PC-3 (cell line): ENCODE measurements around the gene ANKRD11. TPM values are rescaled to one million over a fixed set of nuclear protein-coding genes. Genes with fewer than 3 reads are reported as not detected.
A peak's percentile ranks its signal among the peaks of the same experiment; 100 is the strongest.
"Not testable (repeated sequence)": the region's sequence is repeated elsewhere in the genome, so short reads cannot be mapped to it uniquely, and the experiment has no call there.

ENCODE experiments used
- ATAC-seq: fragments of 200-7000 bp; cut with Tn5 transposase; 2 replicates; pipeline ENCODE4 v1.9.1; 2020; ENCODE audit warnings: mild to moderate bottlenecking, moderate library complexity
- BruUV-seq: library from RNA; stranded (reverse); fragments of 400-500 nt; replicated peaks from 2 replicates; lab custom pipeline; 2021; lab: Mats Ljungman, UMichigan
- CTCF ChIA-PET: fragments of 300-600 bp; sonication (Branson Sonifier 250); formaldehyde crosslinking; loops from one replicate; lab custom pipeline; 2022; ENCODE audit warnings: antibody characterized with exemption; lab: Charles Lee
- POLR2A ChIA-PET: fragments of 300-600 bp; sonication (Branson Sonifier 250); formaldehyde crosslinking; loops from one replicate; lab custom pipeline; 2022; ENCODE audit warnings: antibody characterized with exemption; ENCODE audit not compliant: unreplicated experiment; lab: Charles Lee
- DNase-seq: peaks from one replicate; pipeline ENCODE4 v3.0.0-alpha.2; 2015
- H2AFZ ChIP-seq: fragments of 300-600 bp; sonication (generic); 2 replicates; pipeline ENCODE4 v1.6.0; 2016; ENCODE audit warnings: antibody characterized with exemption, low read length
- H3F3A ChIP-seq: fragments of 300-600 bp; sonication (generic); one replicate; pipeline ENCODE4 v1.6.0; 2017; ENCODE audit warnings: antibody characterized with exemption, low read length, control low read depth, mild to moderate bottlenecking; ENCODE audit not compliant: unreplicated experiment
- H3K27ac ChIP-seq: fragments of 300-600 bp; sonication (generic); 2 replicates; pipeline ENCODE4 v1.5.1; 2016; ENCODE audit warnings: mild to moderate bottlenecking, low read length
- H3K27me3 ChIP-seq: fragments of 300-600 bp; sonication (generic); 2 replicates; pipeline ENCODE4 v1.6.1; 2016; ENCODE audit warnings: low read length, mixed read lengths
- H3K36me3 ChIP-seq: fragments of 300-600 bp; sonication (generic); 2 replicates; pipeline ENCODE4 v1.6.1; 2016; ENCODE audit warnings: low read depth, mixed run types, low read length, mixed read lengths
- H3K4me1 ChIP-seq: fragments of 300-600 bp; sonication (generic); 2 replicates; pipeline ENCODE4 v1.5.1; 2016; ENCODE audit warnings: low read length; ENCODE audit not compliant: insufficient read depth
- H3K4me2 ChIP-seq: fragments of 300-600 bp; sonication (generic); 2 replicates; pipeline ENCODE4 v1.6.0; 2016; ENCODE audit warnings: low read length
- H3K4me3 ChIP-seq: fragments of 300-600 bp; sonication (generic); 2 replicates; pipeline ENCODE4 v1.5.1; 2016; ENCODE audit warnings: mild to moderate bottlenecking, low read length, mixed read lengths
- H3K79me2 ChIP-seq: fragments of 300-600 bp; sonication (generic); 2 replicates; pipeline ENCODE4 v1.6.1; 2017; ENCODE audit warnings: low read length, mixed read lengths
- H3K9ac ChIP-seq: fragments of 300-600 bp; sonication (generic); 2 replicates; pipeline ENCODE4 v1.6.0; 2016; ENCODE audit warnings: mild to moderate bottlenecking, low read length
- H3K9me2 ChIP-seq: fragments of 300-600 bp; sonication (generic); replicated peaks from 2 replicates; pipeline ENCODE4 v1.6.1; 2016; ENCODE audit warnings: mixed run types, low read length, mixed read lengths
- H3K9me3 ChIP-seq: fragments of 300-600 bp; sonication (generic); 2 replicates; pipeline ENCODE4 v1.6.1; 2016; ENCODE audit warnings: low read length, mixed read lengths
- H4K20me1 ChIP-seq: fragments of 300-600 bp; sonication (generic); 2 replicates; pipeline ENCODE4 v1.6.1; 2016; ENCODE audit warnings: low read length, mixed read lengths
- EZH2 ChIP-seq: fragments of 300-600 bp; sonication (generic); IDR thresholded peaks from one replicate; pipeline ENCODE4 v1.6.1; 2017; ENCODE audit warnings: antibody characterized with exemption, mild to moderate bottlenecking, low read length; ENCODE audit not compliant: unreplicated experiment
- EZH2phosphoT487 ChIP-seq: fragments of 300-600 bp; sonication (generic); IDR thresholded peaks from 2 replicates; pipeline ENCODE4 v1.6.1; 2018; ENCODE audit warnings: mild to moderate bottlenecking, antibody characterized with exemption, low read length, borderline replicate concordance
- intact Hi-C: fragments of 100-400 bp; cut with micrococcal nuclease; formaldehyde crosslinking; loops from 2 replicates; pipeline ENCODE4 v1.9.0; 2023
- total RNA-seq: library from RNA; depleted of rRNA; stranded (reverse); fragments of >200 nt; gene quantifications from 2 replicates; pipeline ENCODE4 v1.2.3, GENCODE V29; 2014
- TF ChIP-seq, protein P1 (sequence below): fragments of 300-600 bp; sonication (generic); conservative IDR thresholded peaks from 2 replicates; pipeline ENCODE4 v1.5.1; 2017; ENCODE audit warnings: antibody characterized with exemption, low read depth, mild to moderate bottlenecking, low read length

The ANKRD11 gene
- total RNA-seq, 1 experiment from 2014 or later = 65.0 TPM

DNA sequence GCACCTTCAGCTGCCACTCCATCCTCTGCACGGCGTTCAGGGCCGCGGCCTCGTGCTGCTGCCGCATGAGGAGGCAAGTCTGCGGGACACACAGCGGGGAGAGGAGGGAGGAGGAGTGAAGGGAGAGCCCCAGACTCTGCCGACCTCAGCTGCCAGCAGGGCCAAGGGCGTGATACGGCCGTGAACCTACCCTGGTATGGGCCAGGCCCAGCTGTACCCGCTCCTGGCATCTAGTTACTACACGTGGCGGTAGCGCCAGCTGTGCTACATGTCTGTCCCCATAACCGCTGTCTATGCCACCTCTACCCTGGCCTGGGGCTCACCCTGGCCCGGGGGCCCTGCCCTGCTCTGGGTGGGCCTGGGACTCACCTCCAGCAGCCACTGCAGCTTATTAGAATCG is 221.8 kb downstream of the ANKRD11 start:
- Histone ChIP-seq H3K79me2 (peaks cover 6% of the 10 kb centered on the region; the same call in 1 of the 2 replicates), H3K9me3 (no peaks in the 10 kb centered on the region), H3K9me2 (no peaks in the 10 kb centered on the region), H4K20me1 (no peaks in the 10 kb centered on the region), H3K9ac (peak overlapping the region; percentile 70), H3K4me2 (peak overlapping the region; percentile 54; the same call in 1 of the 2 replicates), H3K27ac (peak overlapping the region; percentile 95), H3K27me3 (no peaks in the 10 kb centered on the region), H3K36me3 (peaks cover 10% of the 10 kb centered on the region), H3K4me3 (no peak overlapping the region), H2AFZ (no peak overlapping the region), H3K4me1 (peaks cover 24% of the 10 kb centered on the region), H3F3A (peaks cover 7% of the 10 kb centered on the region)
- ChIA-PET CTCF (no interaction called here), POLR2A (no interaction called here)
- no TSS peak for BruUV-seq
- ATAC-seq (no peak), DNase-seq (no peak)
- intact Hi-C loops = no loop called here
- no peak for TF ChIP-seq EZH2
- TF ChIP-seq, protein P1, sequence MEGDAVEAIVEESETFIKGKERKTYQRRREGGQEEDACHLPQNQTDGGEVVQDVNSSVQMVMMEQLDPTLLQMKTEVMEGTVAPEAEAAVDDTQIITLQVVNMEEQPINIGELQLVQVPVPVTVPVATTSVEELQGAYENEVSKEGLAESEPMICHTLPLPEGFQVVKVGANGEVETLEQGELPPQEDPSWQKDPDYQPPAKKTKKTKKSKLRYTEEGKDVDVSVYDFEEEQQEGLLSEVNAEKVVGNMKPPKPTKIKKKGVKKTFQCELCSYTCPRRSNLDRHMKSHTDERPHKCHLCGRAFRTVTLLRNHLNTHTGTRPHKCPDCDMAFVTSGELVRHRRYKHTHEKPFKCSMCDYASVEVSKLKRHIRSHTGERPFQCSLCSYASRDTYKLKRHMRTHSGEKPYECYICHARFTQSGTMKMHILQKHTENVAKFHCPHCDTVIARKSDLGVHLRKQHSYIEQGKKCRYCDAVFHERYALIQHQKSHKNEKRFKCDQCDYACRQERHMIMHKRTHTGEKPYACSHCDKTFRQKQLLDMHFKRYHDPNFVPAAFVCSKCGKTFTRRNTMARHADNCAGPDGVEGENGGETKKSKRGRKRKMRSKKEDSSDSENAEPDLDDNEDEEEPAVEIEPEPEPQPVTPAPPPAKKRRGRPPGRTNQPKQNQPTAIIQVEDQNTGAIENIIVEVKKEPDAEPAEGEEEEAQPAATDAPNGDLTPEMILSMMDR = no peak
- TF ChIP-seq EZH2phosphoT487 = no peak

DNA sequence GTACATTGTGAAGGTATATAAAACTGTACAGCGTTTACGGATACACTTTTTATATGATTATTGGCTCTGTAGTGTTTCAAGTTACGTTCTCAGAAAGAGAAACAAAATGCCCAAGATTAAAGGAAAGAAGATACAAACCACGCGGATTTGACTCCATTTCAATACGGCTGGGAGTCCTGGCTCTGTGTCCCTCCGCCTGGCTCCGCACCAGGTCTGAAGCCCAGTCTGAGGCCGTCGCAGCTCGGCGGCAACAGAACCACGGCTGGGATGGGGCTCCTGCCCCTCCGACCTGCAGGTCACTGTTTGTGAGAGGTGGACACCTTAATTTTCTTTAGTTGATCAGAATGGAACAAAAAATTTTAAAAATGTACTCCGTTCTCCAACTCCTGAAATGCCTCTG is 222.6 kb downstream of the ANKRD11 start:
- POLR2A ChIA-PET, ATAC-seq, H3K9me3 ChIP-seq, H3K79me2 ChIP-seq, CTCF ChIA-PET, H3K9me2 ChIP-seq, H3K27ac ChIP-seq, DNase-seq, H3K4me3 ChIP-seq, H2AFZ ChIP-seq, intact Hi-C loops, H3K9ac ChIP-seq, H4K20me1 ChIP-seq, H3K4me2 ChIP-seq, H3K27me3 ChIP-seq, H3F3A ChIP-seq: not testable (repeated sequence)
- Histone ChIP-seq H3K36me3 (peaks cover 10% of the 10 kb centered on the region), H3K4me1 (peaks cover 24% of the 10 kb centered on the region)
- BruUV-seq = TSS peak; percentile 50

DNA sequence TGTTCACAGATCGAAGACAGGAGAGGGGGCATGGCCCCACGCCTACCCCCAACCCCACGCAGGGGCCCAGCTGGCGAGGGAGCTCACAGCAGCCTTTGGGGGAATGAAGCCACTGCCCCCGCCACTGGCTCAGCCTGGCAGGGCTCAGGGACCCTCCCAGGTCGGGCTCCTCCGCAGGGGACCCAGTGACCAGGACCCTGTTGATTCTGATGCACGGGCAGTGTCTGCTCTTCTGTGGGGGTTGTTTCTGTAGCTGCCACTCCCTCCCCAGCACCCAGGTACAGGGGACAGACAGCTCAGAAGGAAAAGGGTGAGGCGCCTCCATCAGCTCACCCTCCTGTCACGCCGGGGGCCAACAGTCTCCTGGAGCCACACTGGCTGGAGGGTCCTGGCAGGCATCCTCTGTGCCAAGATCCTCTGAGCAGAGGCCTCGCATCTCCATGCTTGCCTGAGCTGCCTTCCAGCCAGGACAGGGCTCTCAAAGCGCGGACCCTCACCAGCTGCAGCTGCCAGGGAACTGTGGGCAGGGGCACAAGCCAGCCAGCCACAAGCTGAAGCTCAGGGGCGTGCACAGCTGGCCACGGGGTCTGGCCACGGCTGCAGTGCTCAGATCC is 223.7 kb downstream of the ANKRD11 start:
- BruUV-seq = no TSS peak
- peaks cover 9% of the 10 kb centered on the region for H3K36me3 ChIP-seq
- ATAC-seq (no peak), DNase-seq (no peak)
- no peaks in the 10 kb centered on the region for H4K20me1 ChIP-seq
- H2AFZ ChIP-seq = no peak overlapping the region
- peaks cover 4% of the 10 kb centered on the region; the same call in 1 of the 2 replicates for H3K79me2 ChIP-seq
- intact Hi-C loops = no loop called here
- no peak overlapping the region for H3K4me2 ChIP-seq
- no peak overlapping the region for H3K9ac ChIP-seq
- H3F3A ChIP-seq = peaks cover 7% of the 10 kb centered on the region
- H3K27me3 ChIP-seq = no peaks in the 10 kb centered on the region
- ChIA-PET CTCF (no interaction called here), POLR2A (no interaction called here)
- peaks cover 24% of the 10 kb centered on the region for H3K4me1 ChIP-seq
- H3K9me3 ChIP-seq = no peaks in the 10 kb centered on the region
- H3K4me3 ChIP-seq = no peak overlapping the region
- no peak overlapping the region for H3K27ac ChIP-seq
- TF ChIP-seq, protein P1 = no peak
- no peak for TF ChIP-seq EZH2phosphoT487
- no peak for TF ChIP-seq EZH2
- no peaks in the 10 kb centered on the region for H3K9me2 ChIP-seq
